ENCODE measurements around the gene AKAP9.

GRCh38 chr7:92002720-92003119, 62.1 kb downstream of the AKAP9 start:
- no peak for TF ChIP-seq POLR2A (IDR thresholded peaks at IDR 0.05)
- no peak for TF ChIP-seq CTCF (IDR thresholded peaks at IDR 0.05)
